CD4-positive, alpha-beta T cell treated with Interleukin-2 at 100 ng/mL for 4 hours (primary cell): ENCODE results near the gene KCTD3.

Experiments
- DNase-seq: peaks from one replicate; pipeline ENCODE4 v3.0.0-alpha.2; 2020; ENCODE audit warnings: low spot score

Gene KCTD3

DNA sequence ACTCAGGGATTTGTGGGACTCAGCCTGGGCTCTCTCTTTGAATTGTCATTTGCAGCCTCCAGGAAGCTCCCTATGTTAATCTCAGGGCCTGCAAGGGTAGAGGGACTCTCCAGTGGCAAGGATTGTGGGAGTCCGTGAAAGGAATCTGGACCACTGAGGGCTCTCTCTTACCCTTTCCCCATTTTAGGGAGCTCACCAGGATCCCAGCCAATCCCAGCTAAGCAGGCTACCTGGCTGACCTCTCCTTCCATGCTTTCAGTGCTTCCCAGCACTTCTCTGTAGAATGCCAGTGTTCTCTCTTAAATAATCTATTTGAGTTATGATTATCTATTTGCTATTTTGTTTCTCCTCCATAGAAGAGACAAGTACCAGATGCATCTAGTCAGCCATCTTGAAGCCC, 9.6 kb upstream of the KCTD3 start:
- DNase-seq, result no peak

- DNase-seq, result no peak
Observed at GRCh38 chr1:215557992-215558626, 9.0 kb upstream of the KCTD3 start.

GRCh38 chr1:215567491-215568298, 591 bp downstream of the KCTD3 start:
- DNase-seq, result no peak

- DNase-seq, result no peak
Observed at GRCh38 chr1:215568299-215568692, 1.2 kb downstream of the KCTD3 start.

- no peak for DNase-seq
Observed at GRCh38 chr1:215569986-215570824, 3.1 kb downstream of the KCTD3 start.

- DNase-seq, result no peak
Observed at GRCh38 chr1:215581896-215582295, 14.8 kb downstream of the KCTD3 start.

GRCh38 chr1:215583185-215583749, 16.2 kb downstream of the KCTD3 start:
- DNase-seq, result no peak

DNA sequence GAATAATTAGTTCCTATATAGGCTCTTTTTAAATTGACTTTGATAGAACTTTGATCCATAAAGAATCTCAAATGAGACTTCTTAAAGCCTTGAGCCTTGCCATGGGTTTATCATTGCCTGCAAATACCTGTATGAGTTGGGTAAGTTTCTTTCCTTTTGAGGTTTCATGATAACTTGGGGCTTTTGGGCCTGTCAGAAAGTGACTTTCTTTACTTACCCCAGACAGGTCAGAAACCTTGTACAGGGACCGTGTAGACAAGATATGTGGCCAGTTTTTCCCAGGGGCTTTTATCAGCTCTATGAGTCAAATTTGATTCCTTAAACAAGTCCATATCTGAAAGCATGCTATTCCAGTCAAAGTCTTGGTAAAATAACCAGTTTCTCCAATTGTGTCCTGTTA, 17.3 kb downstream of the KCTD3 start:
- no peak for DNase-seq

DNA sequence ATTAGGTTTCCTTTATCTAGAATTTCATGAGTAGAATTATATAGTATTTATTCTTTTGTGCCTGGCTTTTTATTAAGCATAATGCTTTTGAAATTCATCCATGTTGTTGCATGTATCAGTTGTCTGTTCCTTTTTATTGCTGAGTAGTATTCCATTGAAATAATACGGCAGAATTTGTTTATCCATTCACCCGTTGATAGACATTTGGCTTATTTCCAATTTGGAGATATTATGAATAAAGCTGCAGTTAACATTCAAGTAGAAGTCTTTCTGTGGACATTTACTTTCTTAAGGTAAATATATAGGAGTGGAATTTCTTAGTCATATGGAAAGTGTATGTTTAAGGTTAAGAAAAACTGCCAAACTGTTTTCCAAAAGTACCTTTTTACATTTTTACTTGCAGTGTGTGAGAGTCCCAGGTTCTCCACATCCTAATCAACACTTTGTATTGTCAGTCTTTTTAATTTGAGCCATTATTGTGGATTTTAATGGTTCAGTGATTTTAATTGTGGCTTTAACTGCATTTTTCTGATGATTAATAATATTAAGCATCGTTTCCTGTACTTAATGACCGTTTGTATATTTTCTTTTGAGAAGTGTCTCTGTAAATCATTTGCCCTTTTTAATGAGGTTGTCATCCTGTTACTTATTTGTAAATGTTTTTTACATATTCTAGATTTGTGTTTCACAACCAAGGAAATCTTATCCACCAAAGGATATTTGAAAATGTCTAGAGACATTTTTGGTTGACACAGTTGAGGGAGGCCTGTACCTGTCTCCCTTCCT, 22.7 kb downstream of the KCTD3 start:
- DNase-seq, result no peak

DNA sequence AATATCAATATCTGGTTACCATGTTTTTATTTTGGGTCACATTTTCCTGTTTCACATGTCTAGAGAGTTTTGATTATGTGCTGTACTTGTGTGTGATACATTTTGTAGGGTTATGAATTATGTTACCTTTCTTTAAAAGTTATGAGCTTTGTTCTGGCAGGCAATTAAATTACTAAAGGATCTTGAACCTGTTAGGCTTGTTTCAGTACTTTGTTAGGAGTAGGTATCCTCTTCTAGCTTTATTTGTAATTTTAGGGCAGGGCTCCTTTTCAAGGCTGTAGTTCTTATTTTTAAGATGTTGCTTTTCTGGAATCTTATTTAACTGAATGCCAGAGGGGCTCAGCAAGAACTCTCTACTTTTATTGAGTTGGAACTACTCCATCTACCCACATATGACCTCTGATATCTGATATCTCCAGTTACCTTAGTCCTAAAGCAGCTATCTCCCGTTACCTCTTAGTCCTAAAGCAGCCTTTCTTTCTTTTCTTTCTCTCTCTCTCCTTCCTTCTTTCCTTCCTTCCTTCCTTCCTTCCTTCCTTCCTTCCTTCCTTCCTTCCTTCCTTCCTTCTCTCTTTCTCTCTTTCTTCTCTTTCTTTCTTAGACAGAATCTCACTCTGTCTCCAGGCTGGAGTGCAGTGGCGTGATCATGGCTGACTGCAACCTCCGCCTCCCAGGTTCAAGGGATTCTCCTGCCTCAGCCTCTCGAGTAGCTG, 23.8 kb downstream of the KCTD3 start:
- DNase-seq, result no peak

DNA sequence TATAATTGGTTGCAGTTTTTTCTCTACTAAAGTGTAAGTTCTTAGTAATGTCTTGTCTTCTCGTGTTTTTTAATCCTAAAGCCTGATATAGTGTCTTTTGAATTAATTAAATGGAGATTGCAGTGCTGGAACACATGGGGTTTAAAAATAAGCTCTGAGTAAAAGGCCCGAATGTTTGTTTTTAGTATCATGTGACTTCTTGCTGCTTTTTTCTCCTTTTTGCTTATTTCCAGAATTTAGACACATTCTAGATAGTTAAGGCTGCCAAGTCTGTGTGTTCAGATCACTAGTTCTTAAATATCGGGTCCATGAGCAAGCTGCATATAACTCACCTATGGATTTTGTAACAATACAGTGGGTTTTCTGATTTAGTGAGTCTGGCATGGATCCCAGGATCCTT, 27.5 kb downstream of the KCTD3 start:
- DNase-seq, result no peak

- no peak for DNase-seq
Observed at GRCh38 chr1:215595231-215595630, 28.1 kb downstream of the KCTD3 start.

GRCh38 chr1:215597961-215598360, 30.9 kb downstream of the KCTD3 start:
- no peak for DNase-seq

GRCh38 chr1:215599418-215600074, 32.4 kb downstream of the KCTD3 start:
- no peak for DNase-seq

GRCh38 chr1:215600258-215600792, 33.2 kb downstream of the KCTD3 start:
- DNase-seq, result no peak

DNA sequence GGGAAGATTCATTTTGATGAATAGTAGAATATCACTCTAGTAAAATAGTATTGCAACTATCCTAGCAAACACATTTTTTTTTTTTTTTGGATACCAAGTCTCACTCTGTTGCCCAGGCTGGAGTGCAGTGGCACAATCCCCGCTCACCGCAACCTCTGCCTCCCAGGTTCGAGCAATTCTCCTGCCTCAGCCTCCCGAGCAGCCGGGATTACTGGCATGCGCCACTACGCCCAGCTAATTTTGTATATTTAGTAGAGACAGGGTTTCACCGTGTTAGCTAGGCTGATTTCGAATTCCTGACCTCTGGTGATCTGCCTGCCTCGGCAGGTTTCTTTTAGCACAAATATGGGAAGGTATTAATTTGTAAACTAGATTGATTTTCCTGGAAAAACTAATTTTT, 33.8 kb downstream of the KCTD3 start:
- DNase-seq, result no peak

DNA sequence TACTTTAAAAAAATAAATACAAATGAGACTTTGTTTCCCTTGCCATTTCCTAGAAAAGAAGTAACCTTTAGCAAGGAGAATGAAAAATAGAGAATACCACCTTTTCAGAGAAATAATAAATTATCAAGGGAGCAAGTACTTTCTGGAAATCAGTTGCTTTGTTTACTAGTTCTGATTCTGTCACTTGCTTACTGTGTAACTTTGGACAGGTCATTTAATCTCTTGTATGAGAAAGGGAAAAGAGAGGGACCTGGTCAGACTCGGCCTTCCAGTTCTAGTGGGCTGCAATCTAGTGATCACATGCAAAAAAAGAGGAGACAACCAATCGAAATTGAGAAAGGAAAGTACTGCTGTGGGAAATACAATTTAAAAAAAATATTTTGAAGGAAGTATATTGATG, 34.2 kb downstream of the KCTD3 start:
- no peak for DNase-seq

DNA sequence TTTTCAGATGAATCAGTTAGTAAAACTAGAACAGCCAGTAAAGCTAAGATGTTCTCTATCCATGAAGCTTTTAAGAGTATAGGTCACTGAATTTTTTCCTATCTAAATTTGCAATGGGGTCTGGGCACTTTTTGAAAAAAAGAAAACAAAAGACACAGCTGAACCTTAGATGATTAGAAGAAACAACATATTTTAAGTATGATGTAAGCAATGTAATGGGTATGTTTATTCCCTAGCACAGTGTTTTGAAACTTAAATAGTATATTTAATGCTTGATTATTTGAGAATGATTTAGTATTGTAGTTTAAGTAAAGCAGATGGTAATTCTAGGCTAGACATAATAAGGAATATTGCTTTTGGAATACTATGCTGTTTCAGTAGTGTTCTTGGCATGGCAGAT, 36.2 kb downstream of the KCTD3 start:
- DNase-seq, result no peak

GRCh38 chr1:215605011-215605621, 38.0 kb downstream of the KCTD3 start:
- DNase-seq, result no peak

DNA sequence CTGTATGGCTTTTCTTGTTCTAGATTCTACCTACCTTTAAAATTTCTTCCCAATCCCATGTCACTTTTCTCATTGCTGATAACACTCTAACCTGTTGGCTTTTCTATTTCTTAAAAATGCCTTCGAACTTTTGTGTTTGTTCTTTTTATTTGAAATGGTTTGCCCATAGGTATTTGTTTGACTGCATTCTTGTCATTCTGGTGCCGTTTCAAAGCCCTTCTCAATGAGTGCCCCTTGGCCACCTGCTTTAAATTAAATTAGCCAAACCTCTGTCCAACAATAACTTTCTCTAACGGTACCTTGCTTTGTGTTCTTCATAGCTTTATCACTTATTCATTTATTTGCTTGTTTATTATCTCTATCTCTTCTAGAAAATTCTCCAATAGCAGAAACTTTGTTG, 38.9 kb downstream of the KCTD3 start:
- DNase-seq, result no peak
